Amygdala (tissue), 56 donors: Measurements from ENCODE around the gene SRM.
"Not testable (repeated sequence)": the region's sequence is repeated elsewhere in the genome, so short reads cannot be mapped to it uniquely, and the experiment has no call there.

Experiments used
- DNase-seq, 56 donors: peaks; one replicate each; lab custom pipeline; 2025; lab: John Stamatoyannopoulos, UW

SRM gene

GRCh38 chr1:11025618-11026017 is 34.2 kb downstream of the SRM start:
- no peak for DNase-seq

- DNase-seq: no peak
Observed at GRCh38 chr1:11024874-11025203, 35.0 kb downstream of the SRM start.

- DNase-seq: no peak
Observed at GRCh38 chr1:11024154-11024873, 35.5 kb downstream of the SRM start.

- DNase-seq: no peak
Observed at GRCh38 chr1:11023201-11023600, 36.6 kb downstream of the SRM start.

GRCh38 chr1:11019971-11020370 is 39.8 kb downstream of the SRM start:
- DNase-seq: no peak

- DNase-seq: not testable (repeated sequence)
Observed at GRCh38 chr1:11019358-11019757, 40.5 kb downstream of the SRM start.

GRCh38 chr1:11013160-11013531 is 46.7 kb downstream of the SRM start:
- no peak for DNase-seq

- DNase-seq: peak; percentile 47 to 98 (median 88)
Observed at GRCh38 chr1:11012260-11013159, 47.3 kb downstream of the SRM start, which contains the start of gene TARDBP. Gene TARDBP (plus strand): TSS chr1:11012654. CDS start chr1:11013728, 1,074 bp downstream.
